Activated CD4-positive, alpha-beta T cell treated with anti-CD3 and anti-CD28 coated beads, Interleukin-2, Interleukin-4, amounts not matched to agents 100 ng/mL and 50 ng/mL, durations not matched to agents 16 hours and 8 hours (primary cell): ENCODE data around the gene HTR5A.
"Not testable (repeated sequence)": the region's sequence is repeated elsewhere in the genome, so short reads cannot be mapped to it uniquely, and the experiment has no call there.

Experiments used
- DNase-seq: peaks from one replicate; pipeline ENCODE4 v3.0.0-alpha.2; 2020; ENCODE audit warnings: low spot score

Gene HTR5A

GRCh38 chr7:155069992-155070751 lies at the start of gene HTR5A:
TSS of gene HTR5A (plus strand) at chr7:155070324. CDS start at chr7:155070900, 576 bp downstream.
- peak; percentile 75 for DNase-seq

- no peak for DNase-seq
Measured at GRCh38 chr7:155020996-155021395, 49.1 kb upstream of the HTR5A start.

GRCh38 chr7:155021699-155022145 lies 48.4 kb upstream of the HTR5A start:
- DNase-seq: no peak

- DNase-seq: no peak
Measured at GRCh38 chr7:155027879-155028278, 42.2 kb upstream of the HTR5A start.

GRCh38 chr7:155032978-155033377 lies 37.1 kb upstream of the HTR5A start:
- no peak for DNase-seq

- DNase-seq: not testable (repeated sequence)
Measured at GRCh38 chr7:155034495-155034894, 35.6 kb upstream of the HTR5A start.

GRCh38 chr7:155038335-155038734 lies 31.8 kb upstream of the HTR5A start:
- DNase-seq: no peak

- no peak for DNase-seq
Measured at GRCh38 chr7:155043756-155044155, 26.4 kb upstream of the HTR5A start.

GRCh38 chr7:155048006-155048405 lies 22.1 kb upstream of the HTR5A start:
- no peak for DNase-seq

- DNase-seq: no peak
Measured at GRCh38 chr7:155051355-155051754, 18.8 kb upstream of the HTR5A start.

- DNase-seq: no peak
Measured at GRCh38 chr7:155053002-155053401, 17.1 kb upstream of the HTR5A start.

GRCh38 chr7:155054761-155055160 lies 15.4 kb upstream of the HTR5A start:
- no peak for DNase-seq

- DNase-seq: no peak
Measured at GRCh38 chr7:155057076-155057475, 13.0 kb upstream of the HTR5A start.

GRCh38 chr7:155058896-155059295 lies 11.2 kb upstream of the HTR5A start:
- no peak for DNase-seq

GRCh38 chr7:155059703-155060102 lies 10.4 kb upstream of the HTR5A start:
- DNase-seq: no peak

GRCh38 chr7:155062411-155062810 lies 7.7 kb upstream of the HTR5A start:
- no peak for DNase-seq

- no peak for DNase-seq
Measured at GRCh38 chr7:155064186-155064585, 5.9 kb upstream of the HTR5A start.

- no peak for DNase-seq
Measured at GRCh38 chr7:155066417-155066950, 3.6 kb upstream of the HTR5A start.

- DNase-seq: no peak
Measured at GRCh38 chr7:155071121-155071651, 1.1 kb downstream of the HTR5A start.

- no peak for DNase-seq
Measured at GRCh38 chr7:155071916-155072571, 1.9 kb downstream of the HTR5A start.

- no peak for DNase-seq
Measured at GRCh38 chr7:155073922-155074321, 3.8 kb downstream of the HTR5A start.

- no peak for DNase-seq
Measured at GRCh38 chr7:155084021-155084420, 13.9 kb downstream of the HTR5A start.

- peak; percentile 43 for DNase-seq
Measured at GRCh38 chr7:155084969-155085368, 14.8 kb downstream of the HTR5A start.
